Heart right ventricle (tissue), 16 donors: Measurements from ENCODE around the gene MINDY4. TPM values are rescaled to one million over a fixed set of nuclear protein-coding genes. Genes with fewer than 3 reads are reported as not detected.

ENCODE experiments used
- ATAC-seq, 8 donors: fragments of 200-7000 bp; cut with Tn5 transposase; one replicate each; pipeline ENCODE4 v1.9.1; 2020; ENCODE audit warnings: mild to moderate bottlenecking in 8 of 8, moderate library complexity in 8 of 8, moderate number of reproducible peaks in 1 of 8
- DNase-seq, 2 donors: peaks; one replicate each; pipeline ENCODE4 v3.0.0-alpha.2; 2020
- H3K27ac ChIP-seq, 10 donors: fragments of 200-600 bp; sonication (generic) in 2 of 10; one replicate each; pipeline versions ENCODE4 v1.5.0 to v1.8.0; 2020 to 2022; ENCODE audit warnings: mild to moderate bottlenecking in 3 of 10
- H3K27me3 ChIP-seq, 7 donors: fragments of 200-600 bp; one replicate each; pipeline ENCODE4 v1.8.0; 2021 to 2022; ENCODE audit warnings: mild to moderate bottlenecking in 2 of 7
- H3K36me3 ChIP-seq, 9 donors: fragments of 200-600 bp; sonication (generic) in 1 of 9; one replicate each; pipeline versions ENCODE4 v1.5.0 to v1.8.0; 2020 to 2022; ENCODE audit warnings: mild to moderate bottlenecking in 2 of 9
- H3K4me1 ChIP-seq, 9 donors: fragments of 200-600 bp; sonication (generic) in 1 of 9; one replicate each; pipeline versions ENCODE4 v1.5.0 to v1.8.0; 2020 to 2022; ENCODE audit warnings: mild to moderate bottlenecking in 4 of 9
- H3K4me3 ChIP-seq, 10 donors: fragments of 200-600 bp; sonication (generic) in 2 of 10; one replicate each; pipeline versions ENCODE4 v1.5.0 to v1.8.0; 2020 to 2022; ENCODE audit warnings: mild to moderate bottlenecking in 7 of 10, moderate library complexity in 2 of 10
- H3K9me3 ChIP-seq, 11 donors: fragments of 200-600 bp in 10 of 11; sonication (generic) in 2 of 11; one replicate each; pipeline versions ENCODE4 v1.5.0 to v1.8.0; 2013 to 2022; ENCODE audit warnings: mild to moderate bottlenecking in 2 of 11, control low read depth in 1 of 11, moderate library complexity in 1 of 11
- CTCF ChIP-seq, 9 donors: fragments of 200-600 bp; sonication (generic) in 2 of 9; IDR thresholded peaks; one replicate each; pipeline versions ENCODE4 v1.5.0 to v1.8.0; 2021 to 2022; ENCODE audit warnings: antibody characterized with exemption in 9 of 9, mild to moderate bottlenecking in 5 of 9, moderate library complexity in 1 of 9
- WGBS, 2 donors: extraction: QIAGEN DNeasy Blood & Tissue Kit; methylation state at CpG; one replicate each; pipeline ENCODE4 v1.1.7; 2013; ENCODE audit warnings: inconsistent platforms in 1 of 2; 5-methylcytosine and 5-hydroxymethylcytosine counted together
- intact Hi-C, 10 donors: fragments of 100-400 bp; cut with DNase I; formaldehyde crosslinking; loops; one replicate each; pipeline versions ENCODE4 v1.11.1 to v1.14.2; 2022
- polyA plus RNA-seq, 2 donors: library from polyadenylated mRNA; stranded (reverse); fragments of 200-250 nt; gene quantifications; one replicate each; pipeline ENCODE4 v1.2.3, GENCODE V29; 2013
- total RNA-seq, 10 donors: library from RNA; stranded (reverse); fragmentation: NEBNext Ultra II Directional in 3 of 10; extraction: Animal tissue kit (Norgen Biotek cat#: 25700) in 3 of 10; gene quantifications; one replicate each; pipeline versions ENCODE4 v1.2.1 to v1.2.4, GENCODE V29; 2021 to 2023
- donor health status: Arrhythmogenic right ventricular cardiomyopathy.
- donor health status: ischemic (EF 13 %, LVEDD 7.1; RV severe dilation, severe dysfunction).
- donor health status: healthy with polysubstance abuse.
- donor health status: DM: no; HTN: yes; CAD: no.
- donor health status: DM: no; HTN: no; CAD: no.
- donor health status: ischemic (EF 25% LVEDD 6.9; RV normal size, moderate dysfunction).
- donor health status: ischemic (EF 25% LVEDD 5.7; RV mildly dilated, moderate dysfunction).
- donor health status: healthy.
- donor health status: DM: yes; HTN: yes; CAD: no.
- donor health status: Ischemic cardiomyopathy.
- donor health status: ischemic (EF 35%, LVEDD 5.7; RV mildly dilated, moderate dysfunction).
- donor health status: nonischemic (EF 11% LVEDD 7.7; RV severe dilation, severe dysfunction).
- donor health status: DM: yes; HTN: yes; CAD: no.
- donor health status: PGD.
- donor health status: ischemic (EF 29% LVEDD 5.4; RV normal size, mild dysfunction).
- donor health status: nonischemic (EF 23%, LVEDD 6.1; RV moderate dilation, normal function).

MINDY4 gene
- total and polyA plus RNA-seq, 12 donors, result 1.9 to 5.4 (median 2.8) TPM

DNA sequence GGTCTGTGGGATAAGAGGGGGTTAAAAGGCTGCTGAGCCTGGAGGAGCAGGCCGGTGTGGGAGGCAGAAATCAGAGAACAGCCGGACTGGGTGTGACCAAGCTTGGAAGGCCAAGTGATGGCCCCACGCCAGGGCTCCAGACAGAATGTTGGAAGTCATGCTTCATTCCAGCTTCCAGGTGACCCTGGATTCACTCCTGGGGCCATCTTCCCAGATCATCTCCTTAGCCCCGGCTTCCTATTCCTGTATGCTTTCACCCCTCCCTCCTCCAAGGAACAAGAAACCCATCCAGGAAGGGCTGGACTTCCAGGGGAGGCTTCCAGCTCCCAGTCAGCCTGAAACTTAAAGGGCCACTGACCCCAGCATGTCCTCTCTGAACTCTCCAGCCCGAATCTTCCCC lies 18.2 kb upstream of the MINDY4 start:
- 8 to 20% methylated on average over 5 of the region's 5 CpGs for WGBS, 2 donors
- H3K4me1 ChIP-seq, result peaks cover 19 to 88% (median 63%) of the 10 kb centered on the region in 9 donors
- peak; percentile 36 to 66 (median 50) for ATAC-seq
- DNase-seq, result peak; percentile 83 to 89
- H3K27me3 ChIP-seq, result no peaks in the 10 kb centered on the region
- peaks cover 0 to 9% (median 0%) of the 10 kb centered on the region in 9 donors for H3K36me3 ChIP-seq
- H3K4me3 ChIP-seq, result peak overlapping the region; percentile 38 to 59 (median 50)
- intact Hi-C loops, result loop anchor here in 2 of 10 donors (5.0 kb wide), 2 partner anchors 164 to 184 kb away; no protein-coding TSS in a partner anchor
- peaks cover 0 to 10% (median 0%) of the 10 kb centered on the region in 11 donors for H3K9me3 ChIP-seq
- H3K27ac ChIP-seq, result peak overlapping the region; percentile 62 to 93 (median 82)
- TF ChIP-seq CTCF (IDR thresholded peaks at IDR 0.05), result no peak

DNA sequence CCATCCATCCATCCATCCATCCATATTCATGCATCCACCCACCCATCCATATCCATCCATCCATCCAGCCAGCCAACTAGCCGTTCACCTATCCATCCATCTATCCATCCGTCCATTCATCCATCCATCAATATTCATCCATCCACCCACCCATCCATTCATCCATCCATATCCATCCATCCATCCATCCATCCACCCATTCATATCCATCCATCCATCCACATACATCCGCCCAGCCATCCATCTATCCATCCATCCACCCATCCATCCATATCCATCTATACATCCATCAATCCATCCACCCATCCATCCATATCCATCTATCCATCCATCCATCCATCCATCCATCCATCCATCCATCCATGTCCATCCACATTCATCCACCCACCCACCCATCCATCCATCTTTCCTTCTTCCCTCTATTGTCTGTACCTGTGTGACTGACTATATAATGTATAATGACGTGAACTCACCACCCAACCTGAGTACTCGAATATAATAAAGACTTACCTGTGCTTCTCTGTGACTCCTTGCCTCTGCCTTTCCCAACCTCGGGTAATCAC lies 16.8 kb upstream of the MINDY4 start:
- 91 to 93% methylated on average over 6 of the region's 6 CpGs for WGBS, 2 donors
- peak overlapping the region in 2 of 10 donors; percentile 87 to 93 for H3K27ac ChIP-seq
- intact Hi-C loops, result loop anchor here in 2 of 10 donors (5.0 kb wide), 2 partner anchors 163 to 183 kb away; no protein-coding TSS in a partner anchor
- no peak for ATAC-seq
- TF ChIP-seq CTCF (IDR thresholded peaks at IDR 0.05), result no peak
- peak overlapping the region in 8 of 10 donors; percentile 42 to 59 (median 54) for H3K4me3 ChIP-seq
- peaks cover 19 to 95% (median 66%) of the 10 kb centered on the region in 9 donors for H3K4me1 ChIP-seq
- H3K27me3 ChIP-seq, result no peaks in the 10 kb centered on the region
- H3K36me3 ChIP-seq, result peaks cover 0 to 14% (median 0%) of the 10 kb centered on the region in 9 donors
- no peak for DNase-seq
- H3K9me3 ChIP-seq, result peaks cover 0 to 10% (median 0%) of the 10 kb centered on the region in 11 donors

DNA sequence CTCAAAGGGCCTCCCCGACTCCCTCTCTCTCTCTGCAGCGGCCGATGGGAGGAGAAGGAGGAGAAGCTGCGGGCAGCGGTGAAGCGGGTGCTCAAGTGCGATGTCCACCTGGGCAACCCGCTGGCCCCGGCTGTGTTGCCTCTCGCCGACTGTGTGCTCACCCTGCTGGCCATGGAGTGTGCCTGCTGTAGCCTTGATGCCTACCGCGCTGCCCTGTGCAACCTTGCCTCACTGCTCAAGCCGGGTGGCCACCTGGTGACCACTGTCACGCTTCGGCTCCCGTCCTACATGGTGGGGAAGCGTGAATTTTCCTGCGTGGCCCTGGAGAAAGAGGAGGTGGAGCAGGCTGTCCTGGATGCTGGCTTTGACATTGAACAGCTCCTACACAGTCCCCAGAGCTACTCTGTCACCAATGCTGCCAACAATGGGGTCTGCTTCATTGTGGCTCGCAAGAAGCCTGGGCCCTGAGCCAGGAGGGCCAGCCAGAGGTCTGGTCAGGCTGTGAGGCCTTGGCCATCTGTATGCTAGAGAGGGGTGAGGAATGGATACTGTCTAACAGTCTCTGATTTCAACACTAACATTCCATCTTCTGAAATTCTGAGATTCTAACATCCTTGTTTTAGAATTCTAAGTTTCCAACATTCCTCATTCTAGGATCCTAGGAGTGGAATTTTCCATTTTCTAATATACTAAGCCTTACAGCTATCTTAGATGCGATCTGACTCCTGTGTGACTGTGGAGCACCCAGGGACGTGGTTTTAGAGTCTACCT lies 15.6 kb upstream of the MINDY4 start:
- H3K4me3 ChIP-seq, result peak overlapping the region in 6 of 10 donors; percentile 8 to 59 (median 41)
- WGBS, 2 donors, result 36 to 49% methylated on average over 20 to 22 of the region's 22 CpGs
- peak in 3 of 9 donors; percentile 14 to 34 (median 27) for TF ChIP-seq CTCF (IDR thresholded peaks at IDR 0.05)
- peaks cover 19 to 86% (median 63%) of the 10 kb centered on the region in 9 donors for H3K4me1 ChIP-seq
- intact Hi-C loops, result no loop called here
- peak; percentile 81 to 84 for DNase-seq
- H3K36me3 ChIP-seq, result peaks cover 0 to 14% (median 0%) of the 10 kb centered on the region in 9 donors
- peak overlapping the region in 9 of 10 donors; percentile 10 to 80 (median 48) for H3K27ac ChIP-seq
- no peaks in the 10 kb centered on the region for H3K27me3 ChIP-seq
- peak; percentile 37 to 70 (median 44) for ATAC-seq
- H3K9me3 ChIP-seq, result no peaks in the 10 kb centered on the region

- Histone ChIP-seq H3K9me3 (no peaks in the 10 kb centered on the region), H3K27ac (peak overlapping the region in 5 of 10 donors; percentile 27 to 69 (median 46)), H3K27me3 (no peaks in the 10 kb centered on the region), H3K36me3 (peaks cover 0 to 14% (median 0%) of the 10 kb centered on the region in 9 donors), H3K4me3 (no peak overlapping the region), H3K4me1 (peaks cover 22 to 86% (median 64%) of the 10 kb centered on the region in 9 donors)
- DNase-seq, result no peak
- 58 to 76% methylated on average over 6 of the region's 6 CpGs for WGBS, 2 donors
- no peak for ATAC-seq
- TF ChIP-seq CTCF (IDR thresholded peaks at IDR 0.05), result no peak
- intact Hi-C loops, result no loop called here
Measured at GRCh38 chr7:30757342-30757692, 13.9 kb upstream of the MINDY4 start.
